Liver (tissue), 9 donors: ENCODE results near the gene KCNK18. TPM values are rescaled to one million over a fixed set of nuclear protein-coding genes. Genes with fewer than 3 reads are reported as not detected.

Source experiments
- DNase-seq: peaks from one replicate; pipeline ENCODE4 v3.0.0-alpha.2; 2017; ENCODE audit warnings: low spot score
- H3K27ac ChIP-seq, 2 donors: one replicate each; pipeline ENCODE4 v1.7.0; 2013; ENCODE audit warnings: inconsistent platforms in 2 of 2, low read length in 2 of 2, control low read depth in 1 of 2, low read depth in 1 of 2, mild to moderate bottlenecking in 1 of 2
- H3K27me3 ChIP-seq, 4 donors: one replicate each; pipeline versions ENCODE4 v1.6.1 to v1.7.0; 2013; ENCODE audit warnings: low read length in 3 of 4, inconsistent platforms in 1 of 4, mild to moderate bottlenecking in 1 of 4, moderate library complexity in 1 of 4; ENCODE audit not compliant: control insufficient read depth in 4 of 4, insufficient read depth in 4 of 4
- H3K36me3 ChIP-seq, 4 donors: one replicate each; pipeline versions ENCODE4 v1.6.1 to v1.7.0; 2013; ENCODE audit warnings: low read length in 3 of 4, mild to moderate bottlenecking in 3 of 4, low read depth in 1 of 4, moderate library complexity in 1 of 4; ENCODE audit not compliant: control insufficient read depth in 4 of 4, insufficient read depth in 3 of 4
- H3K4me1 ChIP-seq, 4 donors: one replicate each; pipeline versions ENCODE4 v1.6.1 to v1.7.0; 2013; ENCODE audit warnings: low read length in 3 of 4, mild to moderate bottlenecking in 3 of 4, moderate library complexity in 1 of 4; ENCODE audit not compliant: control insufficient read depth in 4 of 4, insufficient read depth in 4 of 4
- H3K4me3 ChIP-seq, 3 donors: one replicate each; pipeline versions ENCODE4 v1.6.1 to v1.7.0; 2013; ENCODE audit warnings: low read length in 3 of 3, control low read depth in 1 of 3, low read depth in 1 of 3, mild to moderate bottlenecking in 1 of 3
- H3K9ac ChIP-seq, 2 donors: one replicate each; pipeline ENCODE4 v1.7.0; 2013; ENCODE audit warnings: low read length in 2 of 2, mild to moderate bottlenecking in 2 of 2, moderate library complexity in 2 of 2, control low read depth in 1 of 2, low read depth in 1 of 2
- H3K9me3 ChIP-seq, 4 donors: one replicate each; pipeline versions ENCODE4 v1.6.1 to v1.7.0; 2013; ENCODE audit warnings: low read length in 3 of 4; ENCODE audit not compliant: control insufficient read depth in 4 of 4
- CTCF ChIP-seq: fragments of 150-350 bp; IDR thresholded peaks from 2 replicates; pipeline ENCODE4 v1.5.1; 2017; ENCODE audit warnings: improper control_type of control experiment, low read depth, low read length; ENCODE audit not compliant: missing input control
- FOXA1 ChIP-seq: IDR thresholded peaks from 2 replicates; pipeline ENCODE4 v1.6.1; 2016; ENCODE audit warnings: antibody characterized with exemption
- FOXA2 ChIP-seq: IDR thresholded peaks from 2 replicates; pipeline ENCODE4 v1.6.1; 2016; ENCODE audit warnings: antibody characterized with exemption
- HNF4A ChIP-seq, 2 donors: conservative IDR thresholded peaks; 2 replicates each; pipeline ENCODE4 v1.6.1; 2016; ENCODE audit warnings: antibody characterized with exemption in 2 of 2, mild to moderate bottlenecking in 2 of 2
- HNF4G ChIP-seq: IDR thresholded peaks from 2 replicates; pipeline ENCODE4 v1.6.1; 2016; ENCODE audit warnings: antibody characterized with exemption
- RAD21 ChIP-seq, 2 donors: IDR thresholded peaks; 2 replicates each; pipeline ENCODE4 v1.6.1; 2016; ENCODE audit warnings: antibody characterized with exemption in 2 of 2, mild to moderate bottlenecking in 2 of 2
- REST ChIP-seq: IDR thresholded peaks from 2 replicates; pipeline ENCODE4 v1.6.1; 2016; ENCODE audit warnings: antibody characterized with exemption, mild to moderate bottlenecking
- TAF1 ChIP-seq: conservative IDR thresholded peaks from 2 replicates; pipeline ENCODE4 v1.6.1; 2016; ENCODE audit warnings: antibody characterized with exemption, mild to moderate bottlenecking
- WGBS: extraction: QIAGEN DNeasy Blood & Tissue Kit; methylation state at CpG from one replicate; pipeline ENCODE4 v1.1.7; 2013; 5-methylcytosine and 5-hydroxymethylcytosine counted together
- polyA plus RNA-seq, 2 donors: library from polyadenylated mRNA; stranded (reverse) in 1 of 2; unstranded in 1 of 2; fragments of 200-250 nt in 1 of 2; fragments of >200 nt in 1 of 2; fragmentation: Nextera tagmentation in 1 of 2; extraction: Ambion mirVana in 1 of 2; gene quantifications; one replicate each; pipeline versions ENCODE4 v1.2.1 to v1.2.3, GENCODE V29; 2013 to 2015
- total RNA-seq, 2 donors: library from RNA; depleted of rRNA; stranded (reverse); fragments of >200 nt; gene quantifications; one replicate each; pipeline ENCODE4 v1.2.3, GENCODE V29; 2014
- donor health status: healthy.
- donor health status: healthy.
- donor health status: healthy.
- donor health status: healthy.
- donor health status: healthy.

Gene KCNK18
- total and polyA plus RNA-seq, 4 donors: not detected

DNA sequence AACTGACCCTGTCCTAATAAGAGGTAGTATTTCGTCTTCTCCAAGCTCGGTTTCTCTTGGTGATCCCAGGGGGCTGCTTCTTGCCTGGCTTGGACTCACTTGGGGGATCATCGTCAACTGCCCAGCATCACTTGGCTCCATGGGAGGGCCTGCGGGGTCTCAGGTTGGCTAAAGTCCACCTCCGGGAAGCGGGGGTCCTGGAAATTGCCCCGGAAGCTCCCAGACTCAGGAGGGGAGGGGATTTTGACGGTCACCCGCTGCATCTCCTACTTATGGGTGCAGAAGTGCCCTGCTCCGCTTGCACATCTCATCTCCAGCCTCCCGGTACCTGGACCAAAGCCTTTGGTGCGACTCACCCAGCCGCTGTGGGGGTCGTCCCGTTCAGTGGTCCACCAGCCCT lies 18.7 kb downstream of the KCNK18 start (continued):
- TF ChIP-seq TAF1: no peak
- no peak for TF ChIP-seq RAD21 (IDR thresholded peaks at IDR 0.05)
- no peak for TF ChIP-seq FOXA2
- TF ChIP-seq CTCF: no peak

GRCh38 chr10:117216611-117217195 lies 19.4 kb downstream of the KCNK18 start:
- Histone ChIP-seq H3K36me3 (no peaks in the 10 kb centered on the region), H3K4me3 (peak overlapping the region; percentile 35 to 75 (median 58)), H3K9me3 (peaks cover 0 to 4% (median 2%) of the 10 kb centered on the region in 4 donors), H3K27ac (no peak overlapping the region), H3K9ac (peak overlapping the region in 1 of 2 donors; percentile 57), H3K4me1 (peaks cover 6 to 13% (median 9%) of the 10 kb centered on the region in 4 donors), H3K27me3 (peaks cover 0 to 4% (median 2%) of the 10 kb centered on the region in 4 donors)
- 2% methylated on average over 52 of the region's 52 CpGs for WGBS
- DNase-seq: peak; percentile 80
- peak; percentile 100 for TF ChIP-seq CTCF
- no peak for TF ChIP-seq FOXA1
- TF ChIP-seq RAD21 (IDR thresholded peaks at IDR 0.05): peak; percentile 88 to 95

GRCh38 chr10:117217196-117217761 lies 20.0 kb downstream of the KCNK18 start:
- Histone ChIP-seq H3K27ac (no peak overlapping the region), H3K27me3 (peaks cover 0 to 4% (median 2%) of the 10 kb centered on the region in 4 donors), H3K36me3 (no peaks in the 10 kb centered on the region), H3K9ac (peak overlapping the region in 1 of 2 donors; percentile 57), H3K4me3 (peak overlapping the region; percentile 35 to 75 (median 58)), H3K9me3 (peaks cover 0 to 4% (median 2%) of the 10 kb centered on the region in 4 donors), H3K4me1 (peaks cover 6 to 13% (median 9%) of the 10 kb centered on the region in 4 donors)
- no peak for TF ChIP-seq HNF4A (conservative IDR thresholded peaks at IDR 0.05)
- TF ChIP-seq CTCF: no peak
- TF ChIP-seq REST: no peak
- no peak for TF ChIP-seq RAD21 (IDR thresholded peaks at IDR 0.05)
- TF ChIP-seq HNF4G: no peak
- DNase-seq: no peak
- WGBS: 21% methylated on average over 22 of the region's 22 CpGs
